Erythroblast (primary cell): ENCODE measurements around the gene ACBD3.

Experiments
- GATA1 ChIP-seq: IDR thresholded peaks from 2 replicates; pipeline ENCODE4 v1.6.1; 2011; ENCODE audit warnings: low read depth, mild to moderate bottlenecking, control low read depth, low read length, moderate library complexity
- POLR2A ChIP-seq: IDR thresholded peaks from 2 replicates; pipeline ENCODE4 v1.6.1; 2011; ENCODE audit warnings: mild to moderate bottlenecking, low read length

DNA sequence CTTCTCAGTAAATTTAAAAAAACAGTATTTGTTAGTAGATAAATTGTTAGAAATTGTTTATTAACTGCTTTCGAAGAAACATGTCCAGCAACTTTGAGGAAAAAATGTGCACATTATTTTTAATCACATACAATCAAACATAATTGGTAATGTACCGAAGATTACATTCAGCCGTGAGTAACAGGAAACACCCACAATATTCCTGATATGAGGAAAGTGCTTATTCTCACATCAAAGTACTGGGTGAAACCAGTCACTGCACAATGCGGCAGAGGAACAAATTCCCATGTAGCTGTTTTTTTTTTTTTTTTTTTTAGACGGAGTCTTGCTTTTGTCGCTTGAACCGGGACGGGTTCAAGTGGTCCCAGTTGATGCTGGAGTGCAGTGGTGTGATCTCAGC is 9.7 kb downstream of the ACBD3 start:
- TF ChIP-seq POLR2A (no peak), GATA1 (no peak)
